Midbrain (tissue), 1 donor: ENCODE data around the gene ADGRL3.
"Not testable (repeated sequence)": the region's sequence is repeated elsewhere in the genome, so short reads cannot be mapped to it uniquely, and the experiment has no call there.

Experiments used
- DNase-seq: peaks from one replicate; lab custom pipeline; 2025; lab: John Stamatoyannopoulos, UW

Gene ADGRL3

GRCh38 chr4:61500883-61501282, 300.8 kb downstream of the ADGRL3 start:
- DNase-seq: peak; percentile 40

- no peak for DNase-seq
Observed at GRCh38 chr4:61501812-61502211, 301.7 kb downstream of the ADGRL3 start.

- no peak for DNase-seq
Observed at GRCh38 chr4:61505773-61506685, 305.9 kb downstream of the ADGRL3 start.

- no peak for DNase-seq
Observed at GRCh38 chr4:61507091-61507490, 307.0 kb downstream of the ADGRL3 start.

GRCh38 chr4:61509721-61510241, 309.7 kb downstream of the ADGRL3 start:
- not testable (repeated sequence) for DNase-seq

- DNase-seq: no peak
Observed at GRCh38 chr4:61511716-61512488, 311.8 kb downstream of the ADGRL3 start.

GRCh38 chr4:61514991-61515390, 314.9 kb downstream of the ADGRL3 start:
- no peak for DNase-seq

GRCh38 chr4:61517144-61517543, 317.0 kb downstream of the ADGRL3 start:
- no peak for DNase-seq

GRCh38 chr4:61520166-61520565, 320.0 kb downstream of the ADGRL3 start:
- no peak for DNase-seq

- no peak for DNase-seq
Observed at GRCh38 chr4:61520681-61521160, 320.6 kb downstream of the ADGRL3 start.

GRCh38 chr4:61521451-61521850, 321.3 kb downstream of the ADGRL3 start:
- no peak for DNase-seq

- DNase-seq: no peak
Observed at GRCh38 chr4:61522312-61522711, 322.2 kb downstream of the ADGRL3 start.

GRCh38 chr4:61527888-61528287, 327.8 kb downstream of the ADGRL3 start:
- no peak for DNase-seq

GRCh38 chr4:61528595-61528994, 328.5 kb downstream of the ADGRL3 start:
- no peak for DNase-seq

GRCh38 chr4:61531188-61531587, 331.1 kb downstream of the ADGRL3 start:
- no peak for DNase-seq

GRCh38 chr4:61532336-61533000, 332.3 kb downstream of the ADGRL3 start:
- no peak for DNase-seq

- DNase-seq: no peak
Observed at GRCh38 chr4:61533140-61533539, 333.0 kb downstream of the ADGRL3 start.

GRCh38 chr4:61540944-61541343, 340.8 kb downstream of the ADGRL3 start:
- DNase-seq: no peak

- no peak for DNase-seq
Observed at GRCh38 chr4:61541459-61541858, 341.3 kb downstream of the ADGRL3 start.

- DNase-seq: no peak
Observed at GRCh38 chr4:61543976-61544375, 343.9 kb downstream of the ADGRL3 start.

GRCh38 chr4:61545902-61546480, 345.9 kb downstream of the ADGRL3 start:
- DNase-seq: no peak

- DNase-seq: no peak
Observed at GRCh38 chr4:61549336-61549735, 349.2 kb downstream of the ADGRL3 start.
